Skeletal muscle satellite cell (primary cell): ENCODE data around the gene EPHA1.

ENCODE experiments used
- H3K27me3 ChIP-seq: 2 replicates; pipeline ENCODE4 v1.7.0; 2013; ENCODE audit warnings: low read length; ENCODE audit not compliant: control insufficient read depth, insufficient read depth
- H3K36me3 ChIP-seq: 2 replicates; pipeline ENCODE4 v1.7.0; 2013; ENCODE audit warnings: mild to moderate bottlenecking, control low read depth, low read length; ENCODE audit not compliant: insufficient read depth
- H3K4me1 ChIP-seq: 2 replicates; pipeline ENCODE4 v1.7.0; 2013; ENCODE audit warnings: low read length; ENCODE audit not compliant: control insufficient read depth, insufficient read depth
- H3K4me2 ChIP-seq: 2 replicates; pipeline ENCODE4 v1.7.0; 2013; ENCODE audit warnings: mild to moderate bottlenecking, low read length
- H3K4me3 ChIP-seq: 2 replicates; pipeline ENCODE4 v1.7.0; 2013; ENCODE audit warnings: low read length
- H3K9ac ChIP-seq: 2 replicates; pipeline ENCODE4 v1.7.0; 2013; ENCODE audit warnings: mild to moderate bottlenecking, low read depth, low read length, moderate library complexity
- H3K9me3 ChIP-seq: replicated peaks from 2 replicates; pipeline ENCODE4 v1.7.0; 2013; ENCODE audit warnings: mild to moderate bottlenecking, control low read depth, low read length

EPHA1 gene

GRCh38 chr7:143384661-143385631, 23.7 kb downstream of the EPHA1 start:
- peak overlapping the region; percentile 93 for H3K4me3 ChIP-seq
- H3K36me3 ChIP-seq, result peaks cover 79% of the 10 kb centered on the region
- H3K9ac ChIP-seq, result peak overlapping the region; percentile 99

DNA sequence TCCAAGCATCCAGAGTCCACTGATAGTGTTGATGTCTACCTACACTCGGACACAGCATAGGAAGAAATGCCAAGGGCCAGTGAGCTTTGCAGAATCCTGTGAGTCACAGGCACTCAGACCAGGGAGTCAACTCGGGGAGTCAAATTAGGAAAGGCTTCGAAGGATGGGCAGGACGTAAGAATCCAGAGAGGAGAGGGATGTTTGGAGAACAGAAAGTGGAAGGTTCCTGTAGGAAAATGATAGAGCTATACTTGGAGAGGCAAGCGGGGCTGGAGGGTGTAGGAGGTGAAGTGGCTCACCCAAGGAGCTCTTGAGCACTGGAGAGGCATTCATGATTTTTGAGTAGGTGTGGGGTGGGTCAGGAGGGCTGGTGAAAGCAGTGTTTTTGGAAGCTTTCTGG, 24.5 kb downstream of the EPHA1 start:
- H3K27me3 ChIP-seq, result no peaks in the 10 kb centered on the region
- peak overlapping the region; percentile 99 for H3K9ac ChIP-seq
- peak overlapping the region; percentile 89 for H3K4me2 ChIP-seq
- H3K9me3 ChIP-seq, result no peaks in the 10 kb centered on the region
- peak overlapping the region; percentile 93 for H3K4me3 ChIP-seq
- H3K4me1 ChIP-seq, result peaks cover 69% of the 10 kb centered on the region
- H3K36me3 ChIP-seq, result peaks cover 71% of the 10 kb centered on the region

More at GRCh38 chr7:143384661-143385631, 23.7 kb downstream of the EPHA1 start:
- Histone ChIP-seq H3K4me2 (peak overlapping the region; percentile 89), H3K4me1 (peaks cover 69% of the 10 kb centered on the region), H3K9me3 (no peaks in the 10 kb centered on the region), H3K27me3 (no peaks in the 10 kb centered on the region)

DNA sequence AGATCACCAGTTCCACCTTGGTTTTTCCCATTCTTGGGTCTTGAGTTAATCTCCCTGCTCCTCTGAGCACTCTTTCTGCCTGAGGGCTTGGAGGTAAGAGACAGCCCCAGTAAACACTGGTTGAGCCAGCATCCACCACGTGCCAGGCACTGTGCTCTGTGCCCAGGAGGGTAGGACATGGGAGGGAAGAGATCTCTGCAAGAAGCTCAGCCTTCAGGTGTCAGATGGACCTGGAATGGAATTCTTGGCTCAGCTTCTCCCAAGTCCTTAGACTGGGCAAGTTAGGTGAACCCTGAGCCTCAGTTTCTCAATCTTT, 25.1 kb downstream of the EPHA1 start:
- Histone ChIP-seq H3K4me3 (peak overlapping the region; percentile 93), H3K4me1 (peaks cover 67% of the 10 kb centered on the region), H3K9me3 (no peaks in the 10 kb centered on the region), H3K36me3 (peaks cover 65% of the 10 kb centered on the region), H3K27me3 (no peaks in the 10 kb centered on the region), H3K4me2 (peak overlapping the region; percentile 89), H3K9ac (peak overlapping the region; percentile 99)

DNA sequence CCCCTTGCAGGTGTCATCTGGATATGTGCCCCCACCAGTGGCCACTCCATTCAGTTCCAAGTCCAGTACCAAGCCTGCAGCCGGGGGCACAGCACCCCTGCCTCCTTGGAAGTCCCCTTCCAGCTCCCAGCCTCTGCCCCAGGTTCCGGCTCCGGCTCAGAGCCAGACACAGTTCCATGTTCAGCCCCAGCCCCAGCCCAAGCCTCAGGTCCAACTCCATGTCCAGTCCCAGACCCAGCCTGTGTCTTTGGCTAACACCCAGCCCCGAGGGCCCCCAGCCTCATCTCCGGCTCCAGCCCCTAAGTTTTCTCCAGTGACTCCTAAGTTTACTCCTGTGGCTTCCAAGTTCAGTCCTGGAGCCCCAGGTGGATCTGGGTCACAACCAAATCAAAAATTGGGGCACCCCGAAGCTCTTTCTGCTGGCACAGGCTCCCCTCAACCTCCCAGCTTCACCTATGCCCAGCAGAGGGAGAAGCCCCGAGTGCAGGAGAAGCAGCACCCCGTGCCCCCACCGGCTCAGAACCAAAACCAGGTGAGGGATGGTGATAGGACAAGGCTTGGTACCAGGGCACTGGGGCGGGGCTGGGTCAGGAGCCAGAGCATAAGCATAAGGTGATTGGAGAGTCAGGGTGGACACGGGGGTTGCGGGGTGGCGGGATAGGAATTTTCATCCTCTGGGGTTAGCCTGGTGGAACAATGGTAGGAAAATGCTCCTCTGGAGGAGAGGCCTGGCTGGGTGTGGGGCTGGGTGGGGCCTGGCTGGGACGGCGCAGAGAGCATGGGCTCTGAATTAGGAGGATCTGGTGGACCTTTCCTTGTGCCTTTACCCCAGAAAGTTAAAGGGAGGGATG, 25.6 kb downstream of the EPHA1 start:
- Histone ChIP-seq H3K4me1 (peaks cover 63% of the 10 kb centered on the region), H3K9ac (peak overlapping the region; percentile 99), H3K4me2 (peak overlapping the region; percentile 89), H3K9me3 (no peaks in the 10 kb centered on the region), H3K36me3 (peaks cover 59% of the 10 kb centered on the region), H3K27me3 (no peaks in the 10 kb centered on the region), H3K4me3 (peak overlapping the region; percentile 93)

- Histone ChIP-seq H3K4me3 (peak overlapping the region; percentile 93), H3K9ac (peak overlapping the region; percentile 99), H3K27me3 (no peaks in the 10 kb centered on the region), H3K9me3 (no peaks in the 10 kb centered on the region), H3K36me3 (peaks cover 52% of the 10 kb centered on the region), H3K4me1 (peaks cover 57% of the 10 kb centered on the region), H3K4me2 (peak overlapping the region; percentile 89)
These were observed 26.4 kb downstream of the EPHA1 start for GRCh38 chr7:143382126-143382790.

DNA sequence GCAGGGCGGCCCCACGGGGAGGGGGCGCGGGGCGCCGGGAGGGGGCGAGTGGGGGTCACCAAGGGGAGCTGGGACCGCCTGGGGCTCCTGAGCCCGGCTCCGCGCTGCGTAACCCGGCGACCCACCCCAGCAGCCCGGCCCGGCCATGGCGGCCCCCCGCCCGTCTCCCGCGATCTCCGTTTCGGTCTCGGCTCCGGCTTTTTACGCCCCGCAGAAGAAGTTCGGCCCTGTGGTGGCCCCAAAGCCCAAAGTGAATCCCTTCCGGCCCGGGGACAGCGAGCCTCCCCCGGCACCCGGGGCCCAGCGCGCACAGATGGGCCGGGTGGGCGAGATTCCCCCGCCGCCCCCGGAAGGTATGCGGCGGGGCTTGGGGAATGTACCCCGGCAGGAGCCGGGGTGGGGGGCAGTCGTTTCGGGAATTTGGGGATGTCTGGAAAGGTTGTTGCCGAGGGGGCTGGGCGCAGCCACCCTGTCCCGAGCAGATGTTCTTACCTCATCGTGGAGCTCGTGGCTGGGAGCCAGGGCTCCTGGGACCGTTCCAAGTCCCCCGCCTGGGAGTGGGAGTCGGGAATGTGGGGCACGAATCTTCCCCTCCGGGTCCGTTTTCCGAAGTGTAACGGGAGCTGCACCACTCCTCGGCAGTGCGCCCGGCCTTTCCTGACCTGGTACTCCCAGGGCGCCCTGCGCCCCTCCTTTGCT, 27.1 kb downstream of the EPHA1 start:
- Histone ChIP-seq H3K4me3 (peak overlapping the region; percentile 93), H3K36me3 (peaks cover 45% of the 10 kb centered on the region), H3K4me1 (peaks cover 50% of the 10 kb centered on the region), H3K9ac (peak overlapping the region; percentile 99), H3K27me3 (no peaks in the 10 kb centered on the region), H3K4me2 (peak overlapping the region; percentile 89), H3K9me3 (no peaks in the 10 kb centered on the region)

GRCh38 chr7:143380646-143381426, 27.8 kb downstream of the EPHA1 start, which contains the start of gene ZYX:
TSS of gene ZYX (plus strand) at chr7:143381345. CDS start at chr7:143381572, 227 bp downstream.
- Histone ChIP-seq H3K4me2 (peak within 1 kb of the TSS; percentile 95), H3K9ac (peak within 1 kb of the TSS; percentile 99), H3K9me3 (no peaks in the 10 kb centered on the region), H3K4me3 (peak within 1 kb of the TSS; percentile 93), H3K36me3 (peaks cover 38% of the 10 kb centered on the region), H3K4me1 (peaks cover 49% of the 10 kb centered on the region), H3K27me3 (no peaks in the 10 kb centered on the region)

GRCh38 chr7:143380260-143380645, 28.4 kb downstream of the EPHA1 start:
- H3K36me3 ChIP-seq, result peaks cover 34% of the 10 kb centered on the region
- H3K27me3 ChIP-seq, result no peaks in the 10 kb centered on the region
- peak overlapping the region; percentile 95 for H3K4me2 ChIP-seq
- H3K9ac ChIP-seq, result peak overlapping the region; percentile 99
- peak overlapping the region; percentile 93 for H3K4me3 ChIP-seq
- peaks cover 50% of the 10 kb centered on the region for H3K4me1 ChIP-seq
- no peaks in the 10 kb centered on the region for H3K9me3 ChIP-seq

DNA sequence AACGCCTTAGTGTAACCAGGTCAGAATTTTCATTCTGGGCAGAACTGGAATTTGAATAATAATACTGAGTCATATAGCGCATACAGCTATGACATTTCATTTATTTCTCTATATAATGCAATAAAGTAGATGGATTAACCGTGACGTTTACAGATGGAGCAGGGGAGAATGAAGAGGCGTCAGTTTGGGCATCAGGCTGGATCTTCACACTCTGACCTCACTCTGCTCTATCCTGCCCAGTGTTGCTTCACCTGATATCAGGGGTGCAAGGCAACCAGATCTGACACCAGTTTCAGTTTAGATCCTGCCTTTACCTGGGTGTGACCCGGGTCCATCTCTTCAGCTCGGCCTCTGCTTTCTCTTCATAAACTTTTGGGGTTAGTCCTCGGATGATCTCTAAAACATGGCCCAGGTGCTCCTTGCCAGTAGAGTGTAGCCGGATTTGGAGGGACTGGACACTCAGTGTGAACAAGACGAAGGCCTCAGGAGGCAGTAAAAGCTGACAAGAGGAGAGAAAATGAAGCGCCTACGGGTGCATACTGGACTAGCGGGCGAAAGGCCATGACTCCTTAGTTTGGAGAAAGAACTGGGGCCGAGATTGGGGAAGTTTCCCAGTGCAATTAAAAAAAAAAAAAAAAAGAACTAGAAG, 28.9 kb downstream of the EPHA1 start:
- peaks cover 29% of the 10 kb centered on the region for H3K36me3 ChIP-seq
- peak overlapping the region; percentile 93 for H3K4me3 ChIP-seq
- no peaks in the 10 kb centered on the region for H3K27me3 ChIP-seq
- peaks cover 50% of the 10 kb centered on the region for H3K4me1 ChIP-seq
- H3K4me2 ChIP-seq, result peak overlapping the region; percentile 95
- peak overlapping the region; percentile 99 for H3K9ac ChIP-seq
- H3K9me3 ChIP-seq, result no peaks in the 10 kb centered on the region

DNA sequence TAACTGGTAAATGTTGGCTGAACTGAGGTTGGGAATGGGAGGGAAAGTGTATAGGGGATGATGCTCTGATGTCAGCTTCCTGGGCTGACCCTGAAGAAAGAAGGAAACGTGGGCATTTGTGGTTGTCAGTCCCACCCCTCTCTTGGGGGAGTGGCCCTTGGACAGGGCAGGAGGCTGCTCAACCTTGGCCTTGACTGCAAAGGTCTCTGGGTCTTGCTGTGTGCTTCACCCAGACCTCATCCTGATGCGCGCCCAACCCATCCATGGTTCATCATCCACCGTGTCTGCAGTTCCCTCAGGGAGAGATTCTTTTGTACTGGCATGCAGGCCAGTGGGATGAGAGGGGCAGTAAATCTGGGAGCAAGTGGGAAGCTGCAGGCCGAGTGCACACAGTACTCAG, 32.3 kb downstream of the EPHA1 start:
- Histone ChIP-seq H3K9me3 (no peaks in the 10 kb centered on the region), H3K4me3 (no peak overlapping the region), H3K4me1 (peaks cover 43% of the 10 kb centered on the region), H3K27me3 (no peaks in the 10 kb centered on the region), H3K4me2 (no peak overlapping the region), H3K36me3 (no peaks in the 10 kb centered on the region), H3K9ac (no peak overlapping the region)
